ENCODE measurements around the gene HACD2. TPM values are rescaled to one million over a fixed set of nuclear protein-coding genes. Genes with fewer than 3 reads are reported as not detected.

The HACD2 gene
- total and polyA plus RNA-seq, 9 of the 15 experiments (the other 6 are each of a cell fraction or from before 2014, with no cell fraction given), result 1.3 to 10.5 (median 3.8) TPM

DNA sequence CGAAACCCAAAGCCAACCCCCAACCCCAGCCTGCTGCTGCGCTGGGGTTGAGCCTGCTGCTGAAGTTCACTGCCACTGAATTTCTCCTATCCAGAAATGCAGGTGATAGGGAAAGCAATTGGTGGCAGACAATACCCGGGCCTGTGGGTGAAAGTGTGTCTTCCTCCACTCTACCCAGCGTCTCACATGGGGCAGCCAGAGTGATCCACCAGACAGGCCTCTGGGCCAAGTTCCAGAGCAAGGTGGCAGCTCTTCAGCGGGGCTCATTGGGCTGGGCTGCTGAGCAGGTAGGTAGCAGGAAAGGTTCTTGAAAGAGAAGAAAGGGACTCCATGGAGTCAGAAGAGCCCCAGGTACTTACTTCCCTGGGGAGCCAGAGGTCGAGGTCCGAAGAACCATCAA lies 141.9 kb downstream of the HACD2 start:
- TF ChIP-seq NFE2L1 (tag; IDR thresholded peaks at IDR 0.05; ENCODE audit: borderline replicate concordance, low read depth) (no peak), KLF1 (tag; IDR thresholded peaks at IDR 0.05) (no peak), ATF7 (IDR thresholded peaks at IDR 0.05) (no peak), EHMT2 (IDR thresholded peaks at IDR 0.05) (no peak), EGR1 (conservative IDR thresholded peaks at IDR 0.05) (no peak), SAFB2 (IDR thresholded peaks at IDR 0.05; ENCODE audit: borderline replicate concordance, low read depth, low read length, severe bottlenecking) (no peak), TBP (optimal IDR thresholded peaks at IDR 0.05; ENCODE audit: low read depth, low read length) (no peak), GTF2F1 (IDR thresholded peaks at IDR 0.05; ENCODE audit: low read depth, low read length) (no peak), YBX1 (IDR thresholded peaks at IDR 0.05) (no peak), RAD51 (IDR thresholded peaks at IDR 0.05; ENCODE audit: borderline replicate concordance, low read depth) (no peak), XRCC3 (IDR thresholded peaks at IDR 0.05) (no peak), ARID2 (IDR thresholded peaks at IDR 0.05) (no peak), TGIF2 (CRISPR knock-in tag; IDR thresholded peaks at IDR 0.05) (no peak)
- TF ChIP-seq, protein P1, sequence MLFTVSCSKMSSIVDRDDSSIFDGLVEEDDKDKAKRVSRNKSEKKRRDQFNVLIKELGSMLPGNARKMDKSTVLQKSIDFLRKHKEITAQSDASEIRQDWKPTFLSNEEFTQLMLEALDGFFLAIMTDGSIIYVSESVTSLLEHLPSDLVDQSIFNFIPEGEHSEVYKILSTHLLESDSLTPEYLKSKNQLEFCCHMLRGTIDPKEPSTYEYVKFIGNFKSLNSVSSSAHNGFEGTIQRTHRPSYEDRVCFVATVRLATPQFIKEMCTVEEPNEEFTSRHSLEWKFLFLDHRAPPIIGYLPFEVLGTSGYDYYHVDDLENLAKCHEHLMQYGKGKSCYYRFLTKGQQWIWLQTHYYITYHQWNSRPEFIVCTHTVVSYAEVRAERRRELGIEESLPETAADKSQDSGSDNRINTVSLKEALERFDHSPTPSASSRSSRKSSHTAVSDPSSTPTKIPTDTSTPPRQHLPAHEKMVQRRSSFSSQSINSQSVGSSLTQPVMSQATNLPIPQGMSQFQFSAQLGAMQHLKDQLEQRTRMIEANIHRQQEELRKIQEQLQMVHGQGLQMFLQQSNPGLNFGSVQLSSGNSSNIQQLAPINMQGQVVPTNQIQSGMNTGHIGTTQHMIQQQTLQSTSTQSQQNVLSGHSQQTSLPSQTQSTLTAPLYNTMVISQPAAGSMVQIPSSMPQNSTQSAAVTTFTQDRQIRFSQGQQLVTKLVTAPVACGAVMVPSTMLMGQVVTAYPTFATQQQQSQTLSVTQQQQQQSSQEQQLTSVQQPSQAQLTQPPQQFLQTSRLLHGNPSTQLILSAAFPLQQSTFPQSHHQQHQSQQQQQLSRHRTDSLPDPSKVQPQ (CRISPR knock-in tag; IDR thresholded peaks at IDR 0.05; ENCODE audit: borderline replicate concordance), result no peak
- TF ChIP-seq, protein P2, sequence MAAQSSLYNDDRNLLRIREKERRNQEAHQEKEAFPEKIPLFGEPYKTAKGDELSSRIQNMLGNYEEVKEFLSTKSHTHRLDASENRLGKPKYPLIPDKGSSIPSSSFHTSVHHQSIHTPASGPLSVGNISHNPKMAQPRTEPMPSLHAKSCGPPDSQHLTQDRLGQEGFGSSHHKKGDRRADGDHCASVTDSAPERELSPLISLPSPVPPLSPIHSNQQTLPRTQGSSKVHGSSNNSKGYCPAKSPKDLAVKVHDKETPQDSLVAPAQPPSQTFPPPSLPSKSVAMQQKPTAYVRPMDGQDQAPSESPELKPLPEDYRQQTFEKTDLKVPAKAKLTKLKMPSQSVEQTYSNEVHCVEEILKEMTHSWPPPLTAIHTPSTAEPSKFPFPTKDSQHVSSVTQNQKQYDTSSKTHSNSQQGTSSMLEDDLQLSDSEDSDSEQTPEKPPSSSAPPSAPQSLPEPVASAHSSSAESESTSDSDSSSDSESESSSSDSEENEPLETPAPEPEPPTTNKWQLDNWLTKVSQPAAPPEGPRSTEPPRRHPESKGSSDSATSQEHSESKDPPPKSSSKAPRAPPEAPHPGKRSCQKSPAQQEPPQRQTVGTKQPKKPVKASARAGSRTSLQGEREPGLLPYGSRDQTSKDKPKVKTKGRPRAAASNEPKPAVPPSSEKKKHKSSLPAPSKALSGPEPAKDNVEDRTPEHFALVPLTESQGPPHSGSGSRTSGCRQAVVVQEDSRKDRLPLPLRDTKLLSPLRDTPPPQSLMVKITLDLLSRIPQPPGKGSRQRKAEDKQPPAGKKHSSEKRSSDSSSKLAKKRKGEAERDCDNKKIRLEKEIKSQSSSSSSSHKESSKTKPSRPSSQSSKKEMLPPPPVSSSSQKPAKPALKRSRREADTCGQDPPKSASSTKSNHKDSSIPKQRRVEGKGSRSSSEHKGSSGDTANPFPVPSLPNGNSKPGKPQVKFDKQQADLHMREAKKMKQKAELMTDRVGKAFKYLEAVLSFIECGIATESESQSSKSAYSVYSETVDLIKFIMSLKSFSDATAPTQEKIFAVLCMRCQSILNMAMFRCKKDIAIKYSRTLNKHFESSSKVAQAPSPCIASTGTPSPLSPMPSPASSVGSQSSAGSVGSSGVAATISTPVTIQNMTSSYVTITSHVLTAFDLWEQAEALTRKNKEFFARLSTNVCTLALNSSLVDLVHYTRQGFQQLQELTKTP (IDR thresholded peaks at IDR 0.05; ENCODE audit: low read depth in 1 of 2, partially characterized antibody in 2 of 2), result no peak
- intact Hi-C loops (cut with micrococcal nuclease), result no loop called here
- CTCF ChIA-PET (ENCODE audit: low intra/inter-chr PET ratio), result no interaction called here

More for the DNA sequence above, 141.9 kb downstream of the HACD2 start:
- no peaks in the 10 kb centered on the region for H3K36me3 ChIP-seq (ENCODE audit: control insufficient read depth, insufficient read depth, low read length)
- no peaks in the 10 kb centered on the region for H3K9me3 ChIP-seq (replicated peaks; ENCODE audit: control insufficient read depth, insufficient read depth, low read depth, low read length)
- no peak overlapping the region for H2AFZ ChIP-seq (ENCODE audit: low read depth, low read length)
- 1% methylated on average over 7 of the region's 7 CpGs for WGBS (ENCODE audit: insufficient coverage, low coverage, missing lambda C conversion rate)
- H3K4me1 ChIP-seq (replicated peaks in 1 of 2; ENCODE audit: control insufficient read depth in 2 of 2, insufficient read depth in 2 of 2, low read length in 2 of 2), result peaks cover 0 to 7% of the 10 kb centered on the region in 2 experiments; a peak in 1 of 5 replicates
- FAIRE-seq (no peak), DNase-seq (ENCODE audit: extremely low read depth in 1 of 4, low spot score in 3 of 4) (no peak), ATAC-seq (no peak)
- H3K79me2 ChIP-seq (ENCODE audit: control insufficient read depth, insufficient read depth, low read length), result no peaks in the 10 kb centered on the region
- POLR2A ChIA-PET, result no interaction called here
- in situ Hi-C loops (cut with MboI), result no loop called here
- H3K27me3 ChIP-seq (ENCODE audit: control insufficient read depth in 2 of 2, insufficient read depth in 2 of 2, low read length in 2 of 2), result peaks cover 0 to 31% of the 10 kb centered on the region in 2 experiments; a peak in 3 of 5 replicates
- H3K9me1 ChIP-seq (ENCODE audit: control insufficient read depth, insufficient read depth, low read length), result no peaks in the 10 kb centered on the region
- no peak overlapping the region for H3K4me3 ChIP-seq
- peaks cover 6% of the 10 kb centered on the region; the same call in 1 of the 2 replicates for H4K20me1 ChIP-seq (replicated peaks; ENCODE audit: control insufficient read depth, insufficient read depth, low read length)
- H3K27ac ChIP-seq (ENCODE audit: extremely low read depth, low read depth, low read length), result no peak overlapping the region
- no peak overlapping the region for H3K9ac ChIP-seq (ENCODE audit: insufficient read depth in 1 of 2, low read depth in 2 of 2, low read length in 2 of 2)
- no peak overlapping the region for H3K4me2 ChIP-seq (ENCODE audit: insufficient read depth, low read length)
- BruUV-seq (replicated peaks), result no TSS peak
